Transverse colon (tissue), 4 donors: ENCODE results near the gene SETMAR.

Source experiments
- EP300 ChIP-seq: sonication (generic); formaldehyde crosslinking; IDR thresholded peaks from one replicate; pipeline ENCODE4 v1.6.1; 2017; ENCODE audit warnings: antibody characterized with exemption, low read depth
- POLR2A ChIP-seq: fragments of 450-650 bp; IDR thresholded peaks from one replicate; pipeline ENCODE4 v1.6.1; 2016; ENCODE audit warnings: antibody characterized with exemption, mild to moderate bottlenecking, moderate library complexity
- POLR2AphosphoS5 ChIP-seq, 3 donors: sonication (generic); formaldehyde crosslinking; IDR thresholded peaks; one replicate each; pipeline ENCODE4 v1.6.1; 2016; ENCODE audit warnings: antibody characterized with exemption in 3 of 3
- TF ChIP-seq, protein P1 (sequence below), 5 experiments: fragments of 200-600 bp in 3 of 5; fragments of 450-650 bp in 2 of 5; sonication (generic) in 3 of 5; IDR thresholded peaks; 1 replicate in 2 of 5; 2 replicates in 3 of 5; pipeline ENCODE4 v1.5.1; 2016 to 2017; ENCODE audit warnings: antibody characterized with exemption in 5 of 5, inconsistent platforms in 3 of 5, mild to moderate bottlenecking in 2 of 5, moderate library complexity in 1 of 5

DNA sequence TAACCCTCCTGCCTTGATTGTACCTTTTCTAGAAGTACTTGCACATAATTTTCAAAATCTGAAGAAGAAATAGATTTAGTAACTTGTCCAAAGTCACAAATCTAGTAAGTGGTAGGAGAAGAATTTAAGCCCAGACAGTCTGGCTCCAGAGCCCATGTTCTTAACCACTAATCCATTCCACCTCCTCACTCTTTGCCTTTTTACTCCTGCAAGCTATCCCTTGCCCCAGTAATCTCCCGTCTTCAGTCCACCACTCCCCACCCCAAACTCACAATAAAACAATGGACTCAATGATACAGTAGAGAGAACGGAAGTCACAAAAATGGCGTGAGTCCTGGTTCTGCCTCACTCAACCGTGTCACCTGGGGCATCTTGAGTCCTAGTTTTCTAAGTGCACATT, 48.7 kb downstream of the SETMAR start:
- TF ChIP-seq POLR2A: no peak
- TF ChIP-seq, protein P1, sequence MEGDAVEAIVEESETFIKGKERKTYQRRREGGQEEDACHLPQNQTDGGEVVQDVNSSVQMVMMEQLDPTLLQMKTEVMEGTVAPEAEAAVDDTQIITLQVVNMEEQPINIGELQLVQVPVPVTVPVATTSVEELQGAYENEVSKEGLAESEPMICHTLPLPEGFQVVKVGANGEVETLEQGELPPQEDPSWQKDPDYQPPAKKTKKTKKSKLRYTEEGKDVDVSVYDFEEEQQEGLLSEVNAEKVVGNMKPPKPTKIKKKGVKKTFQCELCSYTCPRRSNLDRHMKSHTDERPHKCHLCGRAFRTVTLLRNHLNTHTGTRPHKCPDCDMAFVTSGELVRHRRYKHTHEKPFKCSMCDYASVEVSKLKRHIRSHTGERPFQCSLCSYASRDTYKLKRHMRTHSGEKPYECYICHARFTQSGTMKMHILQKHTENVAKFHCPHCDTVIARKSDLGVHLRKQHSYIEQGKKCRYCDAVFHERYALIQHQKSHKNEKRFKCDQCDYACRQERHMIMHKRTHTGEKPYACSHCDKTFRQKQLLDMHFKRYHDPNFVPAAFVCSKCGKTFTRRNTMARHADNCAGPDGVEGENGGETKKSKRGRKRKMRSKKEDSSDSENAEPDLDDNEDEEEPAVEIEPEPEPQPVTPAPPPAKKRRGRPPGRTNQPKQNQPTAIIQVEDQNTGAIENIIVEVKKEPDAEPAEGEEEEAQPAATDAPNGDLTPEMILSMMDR (IDR thresholded peaks at IDR 0.05): no peak
- TF ChIP-seq POLR2AphosphoS5 (IDR thresholded peaks at IDR 0.05): no peak
- no peak for TF ChIP-seq EP300
